ENCODE data around the gene CCR1.

GRCh38 chr3:46209746-46210470 lies 1.8 kb upstream of the CCR1 start:
- TF ChIP-seq, protein P1, sequence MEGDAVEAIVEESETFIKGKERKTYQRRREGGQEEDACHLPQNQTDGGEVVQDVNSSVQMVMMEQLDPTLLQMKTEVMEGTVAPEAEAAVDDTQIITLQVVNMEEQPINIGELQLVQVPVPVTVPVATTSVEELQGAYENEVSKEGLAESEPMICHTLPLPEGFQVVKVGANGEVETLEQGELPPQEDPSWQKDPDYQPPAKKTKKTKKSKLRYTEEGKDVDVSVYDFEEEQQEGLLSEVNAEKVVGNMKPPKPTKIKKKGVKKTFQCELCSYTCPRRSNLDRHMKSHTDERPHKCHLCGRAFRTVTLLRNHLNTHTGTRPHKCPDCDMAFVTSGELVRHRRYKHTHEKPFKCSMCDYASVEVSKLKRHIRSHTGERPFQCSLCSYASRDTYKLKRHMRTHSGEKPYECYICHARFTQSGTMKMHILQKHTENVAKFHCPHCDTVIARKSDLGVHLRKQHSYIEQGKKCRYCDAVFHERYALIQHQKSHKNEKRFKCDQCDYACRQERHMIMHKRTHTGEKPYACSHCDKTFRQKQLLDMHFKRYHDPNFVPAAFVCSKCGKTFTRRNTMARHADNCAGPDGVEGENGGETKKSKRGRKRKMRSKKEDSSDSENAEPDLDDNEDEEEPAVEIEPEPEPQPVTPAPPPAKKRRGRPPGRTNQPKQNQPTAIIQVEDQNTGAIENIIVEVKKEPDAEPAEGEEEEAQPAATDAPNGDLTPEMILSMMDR (IDR thresholded peaks at IDR 0.05), result no peak
- no peak for TF ChIP-seq POLR2A (IDR thresholded peaks at IDR 0.05)

Measured in adrenal gland (tissue), 5 donors.